Activated T-cell treated with anti-CD3 and anti-CD28 coated beads for 48 hours (primary cell): ENCODE data around the gene GABRR1.

Source experiments
- DNase-seq: peaks from one replicate; pipeline ENCODE4 v3.0.0-alpha.2; 2020; ENCODE audit warnings: low read depth

Gene GABRR1

GRCh38 chr6:89215391-89215790 is 1.8 kb downstream of the GABRR1 start:
- no peak for DNase-seq

- DNase-seq: no peak
These were observed 3.0 kb downstream of the GABRR1 start for GRCh38 chr6:89214197-89214596.

- no peak for DNase-seq
These were observed 4.7 kb downstream of the GABRR1 start for GRCh38 chr6:89212472-89212871.

GRCh38 chr6:89209457-89209856 is 7.7 kb downstream of the GABRR1 start:
- DNase-seq: no peak

- no peak for DNase-seq
These were observed 8.6 kb downstream of the GABRR1 start for GRCh38 chr6:89208551-89208950.

- no peak for DNase-seq
These were observed 11.3 kb downstream of the GABRR1 start for GRCh38 chr6:89205819-89206218.

GRCh38 chr6:89204096-89204495 is 13.1 kb downstream of the GABRR1 start:
- DNase-seq: no peak

- no peak for DNase-seq
These were observed 16.4 kb downstream of the GABRR1 start for GRCh38 chr6:89200706-89201215.

GRCh38 chr6:89199579-89199978 is 17.6 kb downstream of the GABRR1 start:
- no peak for DNase-seq

GRCh38 chr6:89198235-89198634 is 18.9 kb downstream of the GABRR1 start:
- DNase-seq: no peak

- no peak for DNase-seq
These were observed 20.0 kb downstream of the GABRR1 start for GRCh38 chr6:89197141-89197540.

GRCh38 chr6:89194559-89194958 is 22.6 kb downstream of the GABRR1 start:
- DNase-seq: no peak

- no peak for DNase-seq
These were observed 26.4 kb downstream of the GABRR1 start for GRCh38 chr6:89190741-89191140.

GRCh38 chr6:89187504-89187903 is 29.7 kb downstream of the GABRR1 start:
- DNase-seq: no peak

- no peak for DNase-seq
These were observed 30.4 kb downstream of the GABRR1 start for GRCh38 chr6:89186762-89187161.

- DNase-seq: no peak
These were observed 32.8 kb downstream of the GABRR1 start for GRCh38 chr6:89184344-89184743.

GRCh38 chr6:89183294-89183693 is 33.9 kb downstream of the GABRR1 start:
- DNase-seq: no peak

GRCh38 chr6:89180971-89181370 is 36.2 kb downstream of the GABRR1 start:
- DNase-seq: no peak

- DNase-seq: no peak
These were observed 37.0 kb downstream of the GABRR1 start for GRCh38 chr6:89180112-89180511.

- no peak for DNase-seq
These were observed 43.5 kb downstream of the GABRR1 start for GRCh38 chr6:89173634-89174033.

GRCh38 chr6:89172131-89172530 is 45.0 kb downstream of the GABRR1 start:
- no peak for DNase-seq

- no peak for DNase-seq
These were observed 55.1 kb downstream of the GABRR1 start for GRCh38 chr6:89162047-89162371.

GRCh38 chr6:89161326-89162046 is 55.7 kb downstream of the GABRR1 start:
- no peak for DNase-seq

- no peak for DNase-seq
These were observed 56.6 kb downstream of the GABRR1 start for GRCh38 chr6:89160331-89161092.
